Esophagus squamous epithelium (tissue), 5 donors: ENCODE results near the gene CLPSL1. TPM values are rescaled to one million over a fixed set of nuclear protein-coding genes. Genes with fewer than 3 reads are reported as not detected.

Source experiments
- DNase-seq: peaks from one replicate; lab custom pipeline; 2025; lab: John Stamatoyannopoulos, UW
- H3K27ac ChIP-seq, 4 donors: fragments of 200-600 bp; sonication (generic); one replicate each; pipeline ENCODE4 v1.5.1; 2016 to 2019; ENCODE audit warnings: mild to moderate bottlenecking in 1 of 4
- H3K27me3 ChIP-seq, 4 donors: fragments of 200-600 bp; sonication (generic); 1 replicate in 3 of 4; 2 replicates in 1 of 4; pipeline versions ENCODE4 v1.5.1 to v1.6.0; 2017 to 2021; ENCODE audit warnings: antibody characterized with exemption in 1 of 4
- H3K36me3 ChIP-seq, 3 donors: fragments of 200-600 bp; sonication (generic); one replicate each; pipeline ENCODE4 v1.5.1; 2016 to 2019
- H3K4me1 ChIP-seq, 3 donors: fragments of 200-600 bp; sonication (generic); one replicate each; pipeline ENCODE4 v1.5.1; 2017 to 2019
- H3K4me3 ChIP-seq, 4 donors: fragments of 200-600 bp; sonication (generic); 1 replicate in 3 of 4; 2 replicates in 1 of 4; pipeline ENCODE4 v1.5.1; 2016 to 2019; ENCODE audit warnings: mild to moderate bottlenecking in 2 of 4, moderate library complexity in 1 of 4
- H3K9me3 ChIP-seq, 3 donors: fragments of 200-600 bp; sonication (generic); one replicate each; pipeline ENCODE4 v1.5.1; 2016 to 2019
- CTCF ChIP-seq, 6 experiments: fragments of 450-650 bp in 4 of 6; fragments of 200-600 bp in 2 of 6; sonication (generic) in 2 of 6; IDR thresholded peaks; one replicate each; pipeline ENCODE4 v1.5.1; 2016 to 2019; ENCODE audit warnings: antibody characterized with exemption in 6 of 6, mild to moderate bottlenecking in 4 of 6, moderate library complexity in 4 of 6
- POLR2A ChIP-seq, 4 donors: fragments of 450-650 bp; IDR thresholded peaks; one replicate each; pipeline ENCODE4 v1.6.1; 2017; ENCODE audit warnings: antibody characterized with exemption in 4 of 4, mild to moderate bottlenecking in 4 of 4, moderate library complexity in 3 of 4
- WGBS, 2 donors: methylation state at CpG; one replicate each; pipeline ENCODE4 v1.1.5; 2018; 5-methylcytosine and 5-hydroxymethylcytosine counted together
- intact Hi-C: fragments of 100-400 bp; cut with DNase I; formaldehyde crosslinking; loops from one replicate; pipeline ENCODE4 v1.15.0; 2022
- total RNA-seq, 4 donors: library from RNA; depleted of rRNA; stranded (reverse); fragments of >200 nt; gene quantifications; one replicate each; pipeline ENCODE4 v1.1.0, GENCODE V29; 2016
- donor health status: DM: yes; HTN: yes; CAD: no.

CLPSL1 gene
- total RNA-seq, 4 donors from 2014 or later, result not detected

- no peaks in the 10 kb centered on the region for H3K27me3 ChIP-seq
- no peak for TF ChIP-seq CTCF (IDR thresholded peaks at IDR 0.05)
- no peak for TF ChIP-seq POLR2A (IDR thresholded peaks at IDR 0.05)
- no peaks in the 10 kb centered on the region for H3K36me3 ChIP-seq
- no peaks in the 10 kb centered on the region for H3K9me3 ChIP-seq
- H3K4me3 ChIP-seq, result no peak overlapping the region
- H3K4me1 ChIP-seq, result peaks cover 50 to 73% (median 56%) of the 10 kb centered on the region in 3 donors
- no peak for DNase-seq
- H3K27ac ChIP-seq, result peak overlapping the region; percentile 22 to 100 (median 66)
- 60 to 61% methylated on average over 1 to 2 of the region's 3 CpGs for WGBS, 2 donors
- intact Hi-C loops, result loop anchor here (5.0 kb wide), 2 partner anchors 153 to 213 kb away; no protein-coding TSS in a partner anchor
These were observed 45.4 kb upstream of the CLPSL1 start for GRCh38 chr6:35735452-35735851.

- 57 to 67% methylated on average over 7 to 8 of the region's 8 CpGs for WGBS, 2 donors
- no peak for DNase-seq
- Histone ChIP-seq H3K27me3 (no peaks in the 10 kb centered on the region), H3K36me3 (no peaks in the 10 kb centered on the region), H3K4me3 (no peak overlapping the region), H3K27ac (peak overlapping the region in 2 of 4 donors; percentile 100), H3K4me1 (peaks cover 43 to 64% (median 48%) of the 10 kb centered on the region in 3 donors), H3K9me3 (no peaks in the 10 kb centered on the region)
- intact Hi-C loops, result loop anchor here (5.0 kb wide), 2 partner anchors 154 to 214 kb away; no protein-coding TSS in a partner anchor
- TF ChIP-seq CTCF (IDR thresholded peaks at IDR 0.05), result peak; percentile 82 to 95 (median 90)
- TF ChIP-seq POLR2A (IDR thresholded peaks at IDR 0.05), result no peak
These were observed 44.4 kb upstream of the CLPSL1 start for GRCh38 chr6:35736253-35736894.

- TF ChIP-seq CTCF (IDR thresholded peaks at IDR 0.05), result no peak
- no peak for TF ChIP-seq POLR2A (IDR thresholded peaks at IDR 0.05)
- DNase-seq, result no peak
- H3K27me3 ChIP-seq, result no peaks in the 10 kb centered on the region
- intact Hi-C loops, result loop anchor here (5.0 kb wide), 2 partner anchors 155 to 215 kb away; no protein-coding TSS in a partner anchor
- peak within 1 kb of the TSS in 3 of 4 donors; percentile 13 to 100 (median 100) for H3K27ac ChIP-seq
- H3K9me3 ChIP-seq, result no peaks in the 10 kb centered on the region
- H3K4me1 ChIP-seq, result peaks cover 42 to 58% (median 47%) of the 10 kb centered on the region in 3 donors
- H3K4me3 ChIP-seq, result no peak within 1 kb of the TSS
- no peaks in the 10 kb centered on the region for H3K36me3 ChIP-seq
- 88 to 95% methylated on average over 5 to 7 of the region's 10 CpGs for WGBS, 2 donors
These were observed 43.8 kb upstream of the CLPSL1 start, which contains the start of gene ARMC12 for GRCh38 chr6:35736982-35737412. Gene ARMC12, plus strand, starts transcription at chr6:35737032. Its CDS starts 77 bp downstream, at chr6:35737109.

- peaks cover 35 to 52% (median 41%) of the 10 kb centered on the region in 3 donors for H3K4me1 ChIP-seq
- DNase-seq, result no peak
- TF ChIP-seq CTCF (IDR thresholded peaks at IDR 0.05), result peak; percentile 78 to 93 (median 88)
- no peak for TF ChIP-seq POLR2A (IDR thresholded peaks at IDR 0.05)
- no peaks in the 10 kb centered on the region for H3K27me3 ChIP-seq
- intact Hi-C loops, result loop anchor here (5.0 kb wide), 2 partner anchors 155 to 215 kb away; no protein-coding TSS in a partner anchor
- peak overlapping the region in 2 of 4 donors; percentile 6 to 13 for H3K27ac ChIP-seq
- H3K9me3 ChIP-seq, result no peaks in the 10 kb centered on the region
- no peaks in the 10 kb centered on the region for H3K36me3 ChIP-seq
- 32 to 35% methylated on average over 8 of the region's 16 CpGs for WGBS, 2 donors
- no peak overlapping the region for H3K4me3 ChIP-seq
These were observed 43.2 kb upstream of the CLPSL1 start for GRCh38 chr6:35737413-35738211.
